HG03139 (cell line): Measurements from ENCODE around the gene MED12L.

Experiments
- ATAC-seq: cut with Tn5 transposase; IDR thresholded peaks from one replicate; pipeline ENCODE4 v1.9.1; 2021; ENCODE audit not compliant: unreplicated experiment

The MED12L gene

DNA sequence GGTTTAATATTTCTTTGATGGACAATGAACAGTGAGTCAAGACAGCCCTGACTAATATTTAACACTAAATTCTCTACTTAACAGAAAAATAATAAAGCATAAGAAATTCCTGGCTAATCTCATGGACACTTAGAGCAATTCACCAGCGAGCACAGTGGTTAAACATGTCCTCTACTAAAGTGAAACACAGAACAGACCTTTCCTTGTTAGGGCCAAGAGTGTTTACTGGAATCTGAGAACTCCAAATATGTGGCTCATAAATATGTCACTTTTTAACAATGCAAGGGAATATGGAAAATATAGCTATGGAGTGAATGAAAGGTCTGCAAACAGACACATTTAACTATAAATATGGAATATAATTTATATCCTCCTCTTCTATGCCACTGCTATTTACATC, 394.0 kb downstream of the MED12L start:
- ATAC-seq: no peak

DNA sequence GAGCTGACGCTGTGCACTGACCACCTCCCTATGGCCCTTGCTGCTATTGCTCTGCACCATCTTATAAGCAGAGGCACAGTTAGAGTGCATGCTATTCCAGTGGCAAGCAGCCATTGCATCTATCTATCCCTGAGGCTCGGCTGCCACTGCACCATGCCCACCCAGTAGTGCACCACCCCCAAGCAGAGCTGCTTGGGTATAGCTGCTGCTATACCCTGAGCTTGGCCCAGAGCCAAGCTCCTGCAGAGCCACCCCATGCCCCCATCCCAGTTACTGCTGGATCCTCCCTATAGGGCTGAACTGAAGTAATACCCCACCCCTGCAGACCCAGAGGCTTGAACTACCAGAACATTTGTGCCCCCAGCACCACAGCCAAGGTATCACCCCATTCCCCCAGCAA, 395.0 kb downstream of the MED12L start:
- no peak for ATAC-seq

DNA sequence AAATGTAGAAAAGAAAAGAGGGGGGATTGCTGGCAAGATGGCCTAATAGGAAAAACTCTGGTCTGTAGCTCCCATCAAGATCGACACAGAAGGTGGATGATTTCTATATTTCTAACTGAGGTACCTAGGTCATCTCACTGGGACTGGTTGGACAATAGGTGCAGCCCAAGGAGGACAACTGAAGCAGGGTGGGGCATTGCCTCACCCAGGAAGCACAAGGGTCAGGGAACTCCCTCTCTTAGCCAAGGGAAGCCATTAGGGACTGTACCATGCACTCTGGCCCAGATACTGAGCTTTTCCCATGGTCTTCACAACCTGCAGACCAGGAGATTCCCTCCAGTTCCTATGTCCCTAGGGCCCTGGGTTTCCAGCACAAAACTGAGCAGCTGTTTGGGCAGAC, 398.0 kb downstream of the MED12L start:
- ATAC-seq: no peak

- no peak for ATAC-seq
Observed at GRCh38 chr3:151483961-151484520, 398.6 kb downstream of the MED12L start.
